ENCODE data around the gene OR2A14. TPM values are rescaled to one million over a fixed set of nuclear protein-coding genes. Genes with fewer than 3 reads are reported as not detected.

OR2A14 gene
- polyA plus RNA-seq, 1 experiment, result not detected

- H3K27me3 ChIP-seq (ENCODE audit: control insufficient read depth, insufficient read depth, low read length), result no peaks in the 10 kb centered on the region
- DNase-seq (ENCODE audit: low read depth), result no peak
- POLR2A ChIA-PET, result no interaction called here
- CTCF ChIA-PET, result no interaction called here
- no peak overlapping the region for H3K4me3 ChIP-seq (ENCODE audit: low read depth, low read length)
- TF ChIP-seq, protein P1, sequence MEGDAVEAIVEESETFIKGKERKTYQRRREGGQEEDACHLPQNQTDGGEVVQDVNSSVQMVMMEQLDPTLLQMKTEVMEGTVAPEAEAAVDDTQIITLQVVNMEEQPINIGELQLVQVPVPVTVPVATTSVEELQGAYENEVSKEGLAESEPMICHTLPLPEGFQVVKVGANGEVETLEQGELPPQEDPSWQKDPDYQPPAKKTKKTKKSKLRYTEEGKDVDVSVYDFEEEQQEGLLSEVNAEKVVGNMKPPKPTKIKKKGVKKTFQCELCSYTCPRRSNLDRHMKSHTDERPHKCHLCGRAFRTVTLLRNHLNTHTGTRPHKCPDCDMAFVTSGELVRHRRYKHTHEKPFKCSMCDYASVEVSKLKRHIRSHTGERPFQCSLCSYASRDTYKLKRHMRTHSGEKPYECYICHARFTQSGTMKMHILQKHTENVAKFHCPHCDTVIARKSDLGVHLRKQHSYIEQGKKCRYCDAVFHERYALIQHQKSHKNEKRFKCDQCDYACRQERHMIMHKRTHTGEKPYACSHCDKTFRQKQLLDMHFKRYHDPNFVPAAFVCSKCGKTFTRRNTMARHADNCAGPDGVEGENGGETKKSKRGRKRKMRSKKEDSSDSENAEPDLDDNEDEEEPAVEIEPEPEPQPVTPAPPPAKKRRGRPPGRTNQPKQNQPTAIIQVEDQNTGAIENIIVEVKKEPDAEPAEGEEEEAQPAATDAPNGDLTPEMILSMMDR (IDR thresholded peaks at IDR 0.05; ENCODE audit: insufficient read depth, low read depth, low read length), result no peak
- no peaks in the 10 kb centered on the region for H3K36me3 ChIP-seq (ENCODE audit: control insufficient read depth, insufficient read depth, low read length)
Measured at GRCh38 chr7:144130730-144131129, 7.8 kb downstream of the OR2A14 start.

DNA sequence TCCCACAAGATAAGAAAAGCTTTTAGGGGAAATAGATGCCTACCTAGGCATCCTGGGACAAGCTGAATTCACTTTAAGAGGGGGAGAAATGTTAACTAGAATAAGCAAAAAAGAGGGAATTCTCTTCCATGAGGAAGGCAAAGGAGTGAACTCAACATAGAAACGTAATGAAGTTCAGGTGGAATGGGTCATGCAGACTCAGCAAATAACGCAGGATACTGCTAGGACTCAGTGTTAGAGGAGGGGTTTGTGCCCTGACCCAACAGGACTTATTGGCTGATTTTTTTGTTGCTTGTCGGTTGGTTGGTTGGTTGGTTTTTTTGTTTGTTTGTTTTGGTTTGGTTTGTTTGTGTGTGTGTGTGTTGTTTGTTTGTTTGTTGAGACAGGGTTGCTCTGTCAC lies 9.3 kb downstream of the OR2A14 start:
- POLR2A ChIA-PET, result no interaction called here
- Histone ChIP-seq H3K36me3 (ENCODE audit: control insufficient read depth, insufficient read depth, low read length) (no peaks in the 10 kb centered on the region), H3K4me3 (ENCODE audit: low read depth, low read length) (no peak overlapping the region), H3K27me3 (ENCODE audit: control insufficient read depth, insufficient read depth, low read length) (no peaks in the 10 kb centered on the region)
- TF ChIP-seq, protein P1 (IDR thresholded peaks at IDR 0.05; ENCODE audit: insufficient read depth, low read depth, low read length), result no peak
- no peak for DNase-seq (ENCODE audit: low read depth)
- CTCF ChIA-PET, result no interaction called here

GRCh38 chr7:144133307-144133706 lies 10.3 kb downstream of the OR2A14 start:
- H3K36me3 ChIP-seq (ENCODE audit: control insufficient read depth, insufficient read depth, low read length), result no peaks in the 10 kb centered on the region
- CTCF ChIA-PET, result interaction anchor here (1.0 kb wide), 1 partner anchor 19 kb away, joined by 3 read pairs; no protein-coding TSS in a partner anchor
- no peaks in the 10 kb centered on the region for H3K27me3 ChIP-seq (ENCODE audit: control insufficient read depth, insufficient read depth, low read length)
- POLR2A ChIA-PET, result no interaction called here
- no peak overlapping the region for H3K4me3 ChIP-seq (ENCODE audit: low read depth, low read length)
- DNase-seq (ENCODE audit: low read depth), result no peak
- TF ChIP-seq, protein P1 (IDR thresholded peaks at IDR 0.05; ENCODE audit: insufficient read depth, low read depth, low read length), result no peak

GRCh38 chr7:144134116-144134515 lies 11.1 kb downstream of the OR2A14 start:
- no peaks in the 10 kb centered on the region for H3K36me3 ChIP-seq (ENCODE audit: control insufficient read depth, insufficient read depth, low read length)
- no peak overlapping the region for H3K4me3 ChIP-seq (ENCODE audit: low read depth, low read length)
- TF ChIP-seq, protein P1 (IDR thresholded peaks at IDR 0.05; ENCODE audit: insufficient read depth, low read depth, low read length), result no peak
- CTCF ChIA-PET, result no interaction called here
- DNase-seq (ENCODE audit: low read depth), result no peak
- H3K27me3 ChIP-seq (ENCODE audit: control insufficient read depth, insufficient read depth, low read length), result no peaks in the 10 kb centered on the region
- POLR2A ChIA-PET, result no interaction called here

DNA sequence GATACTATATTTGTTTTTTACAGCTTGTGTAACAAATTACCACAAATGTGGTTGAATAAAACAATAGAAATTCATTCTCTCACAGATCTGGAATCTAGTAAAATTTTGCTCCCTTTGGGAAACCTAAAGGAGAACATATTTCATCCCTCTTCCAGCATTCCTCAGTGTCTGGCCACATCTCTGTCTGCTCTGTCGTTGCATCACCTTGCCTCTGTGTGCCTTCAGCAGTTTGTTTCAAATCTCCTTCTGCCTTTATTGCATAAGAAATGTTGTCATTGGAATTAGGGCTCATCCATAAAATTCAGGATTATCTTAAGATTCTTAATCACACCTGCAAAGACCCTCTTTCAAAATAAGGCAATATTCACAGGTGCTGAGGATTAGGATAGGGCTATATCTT lies 14.5 kb downstream of the OR2A14 start:
- POLR2A ChIA-PET, result no interaction called here

More for the DNA sequence above, 14.5 kb downstream of the OR2A14 start:
- Histone ChIP-seq H3K27me3 (ENCODE audit: control insufficient read depth, insufficient read depth, low read length) (no peaks in the 10 kb centered on the region), H3K4me3 (ENCODE audit: low read depth, low read length) (no peak overlapping the region), H3K36me3 (ENCODE audit: control insufficient read depth, insufficient read depth, low read length) (no peaks in the 10 kb centered on the region)
- no peak for DNase-seq (ENCODE audit: low read depth)
- CTCF ChIA-PET, result no interaction called here
- TF ChIP-seq, protein P1 (IDR thresholded peaks at IDR 0.05; ENCODE audit: insufficient read depth, low read depth, low read length), result no peak

Data from BJ (cell line).